ENCODE measurements around the gene CCDC85A. TPM values are rescaled to one million over a fixed set of nuclear protein-coding genes. Genes with fewer than 3 reads are reported as not detected.

Gene CCDC85A
- total RNA-seq, 1 donor = not detected

GRCh38 chr2:56287974-56288373 is 104.2 kb downstream of the CCDC85A start:
- no peaks in the 10 kb centered on the region for H3K27me3 ChIP-seq (ENCODE audit: insufficient read depth, low read length)
- no peaks in the 10 kb centered on the region for H3K4me1 ChIP-seq (ENCODE audit: insufficient read depth, low read length)
- H3K4me3 ChIP-seq (ENCODE audit: low read length) = no peak overlapping the region
- H3K9me3 ChIP-seq (ENCODE audit: low read depth, low read length) = peaks cover 4% of the 10 kb centered on the region

- H3K27me3 ChIP-seq (ENCODE audit: insufficient read depth, low read length) = no peaks in the 10 kb centered on the region
Observed at GRCh38 chr2:56288838-56289580, 105.2 kb downstream of the CCDC85A start.

GRCh38 chr2:56291711-56292110 is 107.9 kb downstream of the CCDC85A start:
- Histone ChIP-seq H3K27me3 (ENCODE audit: insufficient read depth, low read length) (no peaks in the 10 kb centered on the region), H3K4me1 (ENCODE audit: insufficient read depth, low read length) (no peaks in the 10 kb centered on the region), H3K4me3 (ENCODE audit: low read length) (no peak overlapping the region), H3K9me3 (ENCODE audit: low read depth, low read length) (peaks cover under 1% of the 10 kb centered on the region)

More at GRCh38 chr2:56288838-56289580, 105.2 kb downstream of the CCDC85A start:
- Histone ChIP-seq H3K4me1 (ENCODE audit: insufficient read depth, low read length) (no peaks in the 10 kb centered on the region), H3K4me3 (ENCODE audit: low read length) (no peak overlapping the region), H3K9me3 (ENCODE audit: low read depth, low read length) (peaks cover 4% of the 10 kb centered on the region)

GRCh38 chr2:56292951-56293350 is 109.2 kb downstream of the CCDC85A start:
- no peaks in the 10 kb centered on the region for H3K4me1 ChIP-seq (ENCODE audit: insufficient read depth, low read length)
- no peaks in the 10 kb centered on the region for H3K9me3 ChIP-seq (ENCODE audit: low read depth, low read length)
- H3K4me3 ChIP-seq (ENCODE audit: low read length) = no peak overlapping the region
- H3K27me3 ChIP-seq (ENCODE audit: insufficient read depth, low read length) = no peaks in the 10 kb centered on the region

- no peaks in the 10 kb centered on the region for H3K27me3 ChIP-seq (ENCODE audit: insufficient read depth, low read length)
- no peaks in the 10 kb centered on the region for H3K4me1 ChIP-seq (ENCODE audit: insufficient read depth, low read length)
- H3K9me3 ChIP-seq (ENCODE audit: low read depth, low read length) = no peaks in the 10 kb centered on the region
- H3K4me3 ChIP-seq (ENCODE audit: low read length) = no peak overlapping the region
Observed at GRCh38 chr2:56295666-56296065, 111.9 kb downstream of the CCDC85A start.

- no peaks in the 10 kb centered on the region for H3K9me3 ChIP-seq (ENCODE audit: low read depth, low read length)
- no peaks in the 10 kb centered on the region for H3K4me1 ChIP-seq (ENCODE audit: insufficient read depth, low read length)
- H3K4me3 ChIP-seq (ENCODE audit: low read length) = no peak overlapping the region
- H3K27me3 ChIP-seq (ENCODE audit: insufficient read depth, low read length) = no peaks in the 10 kb centered on the region
Observed at GRCh38 chr2:56297671-56298070, 113.9 kb downstream of the CCDC85A start.

- no peak overlapping the region for H3K4me3 ChIP-seq (ENCODE audit: low read length)
- no peaks in the 10 kb centered on the region for H3K4me1 ChIP-seq (ENCODE audit: insufficient read depth, low read length)
- no peaks in the 10 kb centered on the region for H3K9me3 ChIP-seq (ENCODE audit: low read depth, low read length)
- no peaks in the 10 kb centered on the region for H3K27me3 ChIP-seq (ENCODE audit: insufficient read depth, low read length)
Observed at GRCh38 chr2:56299171-56299691, 115.4 kb downstream of the CCDC85A start.

- Histone ChIP-seq H3K27me3 (ENCODE audit: insufficient read depth, low read length) (no peaks in the 10 kb centered on the region), H3K4me1 (ENCODE audit: insufficient read depth, low read length) (no peaks in the 10 kb centered on the region), H3K9me3 (ENCODE audit: low read depth, low read length) (no peaks in the 10 kb centered on the region), H3K4me3 (ENCODE audit: low read length) (no peak overlapping the region)
Observed at GRCh38 chr2:56309626-56310170, 125.9 kb downstream of the CCDC85A start.

- Histone ChIP-seq H3K4me3 (ENCODE audit: low read length) (no peak overlapping the region), H3K9me3 (ENCODE audit: low read depth, low read length) (no peaks in the 10 kb centered on the region), H3K4me1 (ENCODE audit: insufficient read depth, low read length) (no peaks in the 10 kb centered on the region), H3K27me3 (ENCODE audit: insufficient read depth, low read length) (no peaks in the 10 kb centered on the region)
Observed at GRCh38 chr2:56313500-56313921, 129.7 kb downstream of the CCDC85A start.

GRCh38 chr2:56314371-56314770 is 130.6 kb downstream of the CCDC85A start:
- Histone ChIP-seq H3K27me3 (ENCODE audit: insufficient read depth, low read length) (no peaks in the 10 kb centered on the region), H3K4me1 (ENCODE audit: insufficient read depth, low read length) (no peaks in the 10 kb centered on the region), H3K9me3 (ENCODE audit: low read depth, low read length) (no peaks in the 10 kb centered on the region), H3K4me3 (ENCODE audit: low read length) (no peak overlapping the region)

GRCh38 chr2:56314796-56315195 is 131.0 kb downstream of the CCDC85A start:
- Histone ChIP-seq H3K4me1 (ENCODE audit: insufficient read depth, low read length) (no peaks in the 10 kb centered on the region), H3K9me3 (ENCODE audit: low read depth, low read length) (no peaks in the 10 kb centered on the region), H3K27me3 (ENCODE audit: insufficient read depth, low read length) (no peaks in the 10 kb centered on the region), H3K4me3 (ENCODE audit: low read length) (no peak overlapping the region)

- Histone ChIP-seq H3K4me3 (ENCODE audit: low read length) (no peak overlapping the region), H3K4me1 (ENCODE audit: insufficient read depth, low read length) (no peaks in the 10 kb centered on the region), H3K9me3 (ENCODE audit: low read depth, low read length) (no peaks in the 10 kb centered on the region), H3K27me3 (ENCODE audit: insufficient read depth, low read length) (no peaks in the 10 kb centered on the region)
Observed at GRCh38 chr2:56315376-56315775, 131.6 kb downstream of the CCDC85A start.

- H3K27me3 ChIP-seq (ENCODE audit: insufficient read depth, low read length) = no peaks in the 10 kb centered on the region
- H3K9me3 ChIP-seq (ENCODE audit: low read depth, low read length) = no peaks in the 10 kb centered on the region
- no peak overlapping the region for H3K4me3 ChIP-seq (ENCODE audit: low read length)
- H3K4me1 ChIP-seq (ENCODE audit: insufficient read depth, low read length) = no peaks in the 10 kb centered on the region
Observed at GRCh38 chr2:56316011-56316410, 132.2 kb downstream of the CCDC85A start.

- H3K4me1 ChIP-seq (ENCODE audit: insufficient read depth, low read length) = no peaks in the 10 kb centered on the region
- H3K27me3 ChIP-seq (ENCODE audit: insufficient read depth, low read length) = no peaks in the 10 kb centered on the region
- H3K4me3 ChIP-seq (ENCODE audit: low read length) = no peak overlapping the region
- no peaks in the 10 kb centered on the region for H3K9me3 ChIP-seq (ENCODE audit: low read depth, low read length)
Observed at GRCh38 chr2:56318147-56318546, 134.4 kb downstream of the CCDC85A start.

- no peak overlapping the region for H3K4me3 ChIP-seq (ENCODE audit: low read length)
- H3K4me1 ChIP-seq (ENCODE audit: insufficient read depth, low read length) = no peaks in the 10 kb centered on the region
- no peaks in the 10 kb centered on the region for H3K9me3 ChIP-seq (ENCODE audit: low read depth, low read length)
- H3K27me3 ChIP-seq (ENCODE audit: insufficient read depth, low read length) = no peaks in the 10 kb centered on the region
Observed at GRCh38 chr2:56325661-56326345, 142.0 kb downstream of the CCDC85A start.

Data from mononuclear cell (primary cell).